Hepatocyte (in vitro differentiated cells): Measurements from ENCODE around the gene TOM1L1. TPM values are rescaled to one million over a fixed set of nuclear protein-coding genes. Genes with fewer than 3 reads are reported as not detected.

Experiments used
- DNase-seq: peaks from one replicate; pipeline ENCODE4 v3.0.0-alpha.2; 2016; ENCODE audit warnings: low spot score
- H2AFZ ChIP-seq: fragments of 200-600 bp; sonication (generic); 2 replicates; pipeline ENCODE4 v1.6.0; 2016; ENCODE audit warnings: antibody characterized with exemption, mild to moderate bottlenecking
- H3K27ac ChIP-seq: fragments of 200-600 bp; sonication (generic); 2 replicates; pipeline ENCODE4 v1.5.1; 2016; ENCODE audit warnings: mild to moderate bottlenecking
- H3K27me3 ChIP-seq: fragments of 200-600 bp; sonication (generic); 2 replicates; pipeline ENCODE4 v1.6.1; 2016
- H3K36me3 ChIP-seq: fragments of 200-600 bp; sonication (generic); replicated peaks from 2 replicates; pipeline ENCODE4 v1.5.1; 2016; ENCODE audit warnings: low read depth; ENCODE audit not compliant: insufficient read depth
- H3K4me1 ChIP-seq: fragments of 200-600 bp; sonication (generic); 2 replicates; pipeline ENCODE4 v1.5.1; 2016; ENCODE audit warnings: mild to moderate bottlenecking, moderate library complexity; ENCODE audit not compliant: insufficient read depth
- H3K4me2 ChIP-seq: fragments of 200-600 bp; sonication (generic); 2 replicates; pipeline ENCODE4 v1.6.0; 2016
- H3K4me3 ChIP-seq: fragments of 200-600 bp; sonication (generic); 2 replicates; pipeline ENCODE4 v1.5.1; 2016; ENCODE audit warnings: mild to moderate bottlenecking
- H3K79me2 ChIP-seq: fragments of 200-600 bp; sonication (generic); 2 replicates; pipeline ENCODE4 v1.6.0; 2017; ENCODE audit warnings: mild to moderate bottlenecking
- H3K9me2 ChIP-seq: fragments of 200-600 bp; sonication (generic); replicated peaks from 2 replicates; pipeline ENCODE4 v1.6.0; 2017; ENCODE audit warnings: mild to moderate bottlenecking; ENCODE audit not compliant: insufficient read depth
- H3K9me3 ChIP-seq: fragments of 200-600 bp; sonication (generic); 2 replicates; pipeline ENCODE4 v1.5.1; 2016; ENCODE audit warnings: low read depth, mild to moderate bottlenecking
- H4K20me1 ChIP-seq: fragments of 200-600 bp; sonication (generic); 2 replicates; pipeline ENCODE4 v1.6.0; 2016; ENCODE audit warnings: mild to moderate bottlenecking; ENCODE audit not compliant: insufficient read depth, poor library complexity, severe bottlenecking
- EZH2 ChIP-seq: fragments of 200-600 bp; sonication (generic); IDR thresholded peaks from 2 replicates; pipeline ENCODE4 v1.6.1; 2016; ENCODE audit warnings: antibody characterized with exemption, mild to moderate bottlenecking, borderline replicate concordance
- EZH2phosphoT487 ChIP-seq: fragments of 200-600 bp; sonication (generic); IDR thresholded peaks from one replicate; pipeline ENCODE4 v1.6.1; 2018; ENCODE audit warnings: antibody characterized with exemption, mild to moderate bottlenecking, low read depth, moderate library complexity; ENCODE audit not compliant: unreplicated experiment, severe bottlenecking
- WGBS: methylation state at CpG from one replicate; pipeline ENCODE4 v1.1.6; 2016; ENCODE audit warnings: low lambda C conversion rate; ENCODE audit errors: missing lambda C conversion rate; 5-methylcytosine and 5-hydroxymethylcytosine counted together
- polyA plus RNA-seq: library from polyadenylated mRNA; unstranded; fragments of >200 nt; fragmentation: Nextera tagmentation; extraction: Ambion mirVana; gene quantifications from 2 replicates; pipeline ENCODE4 v1.2.1, GENCODE V29; 2016
- total RNA-seq: library from RNA; depleted of rRNA; stranded (reverse); fragments of >200 nt; gene quantifications from 2 replicates; pipeline ENCODE4 v1.2.3, GENCODE V29; 2014
- TF ChIP-seq, protein P1 (sequence below): fragments of 200-600 bp; sonication (generic); IDR thresholded peaks from 2 replicates; pipeline ENCODE4 v1.5.1; 2016; ENCODE audit warnings: antibody characterized with exemption, mild to moderate bottlenecking; ENCODE audit not compliant: poor library complexity

The TOM1L1 gene
- total and polyA plus RNA-seq, 2 experiments from 2014 or later = 36.9 to 56.0 TPM

- no peak for DNase-seq
- no peak overlapping the region for H3K4me2 ChIP-seq
- no peak overlapping the region for H3K4me3 ChIP-seq
- H3K79me2 ChIP-seq = peaks cover 83% of the 10 kb centered on the region
- H2AFZ ChIP-seq = no peak overlapping the region
- no peaks in the 10 kb centered on the region for H3K27me3 ChIP-seq
- H3K9me3 ChIP-seq = no peaks in the 10 kb centered on the region
- H3K9me2 ChIP-seq = no peaks in the 10 kb centered on the region
- TF ChIP-seq EZH2 (no peak), EZH2phosphoT487 (no peak)
- WGBS = 87% methylated on average over 3 of the region's 3 CpGs
- peaks cover 18% of the 10 kb centered on the region for H3K4me1 ChIP-seq
- peaks cover 4% of the 10 kb centered on the region for H4K20me1 ChIP-seq
- no peak overlapping the region for H3K27ac ChIP-seq
- H3K36me3 ChIP-seq = no peaks in the 10 kb centered on the region
Measured at GRCh38 chr17:54972406-54973138, 71.9 kb downstream of the TOM1L1 start.

DNA sequence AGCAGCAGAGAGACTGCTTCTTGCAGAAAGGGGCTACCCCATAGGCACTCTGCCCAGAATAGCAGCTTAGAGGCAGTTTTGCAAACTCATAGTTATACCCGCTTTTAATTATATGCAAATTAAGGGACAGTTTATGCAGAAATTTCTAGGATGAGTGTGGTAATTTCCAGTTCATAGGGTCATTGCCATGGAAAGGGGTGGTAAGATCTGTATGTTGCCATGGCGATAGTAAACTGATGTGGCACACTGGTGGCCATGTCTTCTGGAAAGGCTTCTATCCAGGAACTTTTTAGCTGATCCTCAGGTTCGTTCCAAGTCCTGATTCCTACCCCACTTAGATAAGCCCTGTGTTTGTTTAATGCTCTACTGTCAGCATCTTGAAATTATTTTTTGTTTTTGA lies 74.1 kb downstream of the TOM1L1 start:
- peaks cover 97% of the 10 kb centered on the region for H3K79me2 ChIP-seq
- no peak overlapping the region for H3K4me3 ChIP-seq
- no peaks in the 10 kb centered on the region for H3K36me3 ChIP-seq
- no peaks in the 10 kb centered on the region for H3K9me2 ChIP-seq
- H3K4me2 ChIP-seq = no peak overlapping the region
- TF ChIP-seq, protein P1, sequence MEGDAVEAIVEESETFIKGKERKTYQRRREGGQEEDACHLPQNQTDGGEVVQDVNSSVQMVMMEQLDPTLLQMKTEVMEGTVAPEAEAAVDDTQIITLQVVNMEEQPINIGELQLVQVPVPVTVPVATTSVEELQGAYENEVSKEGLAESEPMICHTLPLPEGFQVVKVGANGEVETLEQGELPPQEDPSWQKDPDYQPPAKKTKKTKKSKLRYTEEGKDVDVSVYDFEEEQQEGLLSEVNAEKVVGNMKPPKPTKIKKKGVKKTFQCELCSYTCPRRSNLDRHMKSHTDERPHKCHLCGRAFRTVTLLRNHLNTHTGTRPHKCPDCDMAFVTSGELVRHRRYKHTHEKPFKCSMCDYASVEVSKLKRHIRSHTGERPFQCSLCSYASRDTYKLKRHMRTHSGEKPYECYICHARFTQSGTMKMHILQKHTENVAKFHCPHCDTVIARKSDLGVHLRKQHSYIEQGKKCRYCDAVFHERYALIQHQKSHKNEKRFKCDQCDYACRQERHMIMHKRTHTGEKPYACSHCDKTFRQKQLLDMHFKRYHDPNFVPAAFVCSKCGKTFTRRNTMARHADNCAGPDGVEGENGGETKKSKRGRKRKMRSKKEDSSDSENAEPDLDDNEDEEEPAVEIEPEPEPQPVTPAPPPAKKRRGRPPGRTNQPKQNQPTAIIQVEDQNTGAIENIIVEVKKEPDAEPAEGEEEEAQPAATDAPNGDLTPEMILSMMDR = no peak
- no peak for TF ChIP-seq EZH2phosphoT487
- WGBS = 93% methylated on average over 3 of the region's 3 CpGs
- DNase-seq = no peak
- H2AFZ ChIP-seq = no peak overlapping the region
- peaks cover 12% of the 10 kb centered on the region for H3K4me1 ChIP-seq
- peaks cover 4% of the 10 kb centered on the region for H4K20me1 ChIP-seq
- H3K9me3 ChIP-seq = no peaks in the 10 kb centered on the region
- H3K27me3 ChIP-seq = no peaks in the 10 kb centered on the region
- H3K27ac ChIP-seq = no peak overlapping the region

DNA sequence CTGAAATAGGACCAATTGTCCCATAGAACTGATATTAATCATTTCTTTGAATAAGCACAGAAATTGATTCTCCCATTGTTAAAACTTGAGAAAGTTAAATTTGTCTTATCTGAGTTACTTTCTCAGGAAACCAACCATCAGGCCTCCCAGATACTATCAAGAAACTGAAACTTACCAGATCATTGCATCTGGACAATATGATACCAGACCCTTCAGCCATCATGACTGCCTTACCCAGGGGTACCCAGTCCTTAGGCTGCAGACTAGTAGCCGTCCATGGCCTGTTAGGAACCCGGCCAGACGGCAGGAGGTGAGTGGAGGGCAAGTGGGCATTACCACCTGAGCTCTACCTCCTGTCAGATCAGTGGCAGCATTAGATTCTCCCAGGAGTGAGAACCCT lies 75.7 kb downstream of the TOM1L1 start:
- Histone ChIP-seq H3K9me2 (no peaks in the 10 kb centered on the region), H3K4me3 (no peak overlapping the region), H3K9me3 (no peaks in the 10 kb centered on the region), H3K4me2 (no peak overlapping the region), H3K79me2 (peaks cover 97% of the 10 kb centered on the region), H4K20me1 (peaks cover 4% of the 10 kb centered on the region), H3K27me3 (no peaks in the 10 kb centered on the region), H3K4me1 (no peaks in the 10 kb centered on the region), H2AFZ (no peak overlapping the region), H3K27ac (no peak overlapping the region), H3K36me3 (no peaks in the 10 kb centered on the region)
- TF ChIP-seq, protein P1 = no peak
- TF ChIP-seq EZH2phosphoT487 = no peak
- TF ChIP-seq EZH2 = no peak
- no peak for DNase-seq
- WGBS = 98% methylated on average over 3 of the region's 3 CpGs

GRCh38 chr17:54977744-54978143 lies 77.1 kb downstream of the TOM1L1 start:
- no peak overlapping the region for H3K27ac ChIP-seq
- H3K9me2 ChIP-seq = no peaks in the 10 kb centered on the region
- no peaks in the 10 kb centered on the region for H3K4me1 ChIP-seq
- no peak overlapping the region for H3K4me2 ChIP-seq
- H2AFZ ChIP-seq = no peak overlapping the region
- TF ChIP-seq EZH2 = no peak
- TF ChIP-seq, protein P1 = no peak
- no peak for TF ChIP-seq EZH2phosphoT487
- H3K9me3 ChIP-seq = no peaks in the 10 kb centered on the region
- H3K4me3 ChIP-seq = no peak overlapping the region
- H3K36me3 ChIP-seq = no peaks in the 10 kb centered on the region
- no peak for DNase-seq
- H3K27me3 ChIP-seq = no peaks in the 10 kb centered on the region
- H4K20me1 ChIP-seq = no peaks in the 10 kb centered on the region
- peaks cover 85% of the 10 kb centered on the region for H3K79me2 ChIP-seq
- 93% methylated on average over 2 of the region's 2 CpGs for WGBS
